GM12878 (cell line): Measurements from ENCODE around the gene PLOD2.

Source experiments
- ATF2 ChIP-seq: IDR thresholded peaks from 2 replicates; pipeline ENCODE4 v1.6.1; 2012; ENCODE audit warnings: low read length, inconsistent platforms
- CEBPZ ChIP-seq: fragments of 150-350 bp; IDR thresholded peaks from 2 replicates; pipeline ENCODE4 v1.6.1; 2016; ENCODE audit warnings: low read depth, low read length
- CTCF ChIP-seq, 3 experiments: IDR thresholded peaks in 2 of 3; conservative IDR thresholded peaks in 1 of 3; 2 replicates each; pipeline ENCODE4 v1.5.1; 2011; ENCODE audit warnings: low read depth in 3 of 3, low read length in 3 of 3, mild to moderate bottlenecking in 3 of 3, control low read depth in 2 of 3, moderate library complexity in 2 of 3, inconsistent platforms in 1 of 3, mixed read lengths in 1 of 3; ENCODE audit not compliant: control insufficient read depth in 2 of 3, insufficient read depth in 1 of 3; ENCODE audit errors: extremely low read depth in 1 of 3
- IRF3 ChIP-seq: fragments of 450-650 bp; IDR thresholded peaks from 2 replicates; pipeline ENCODE4 v1.6.1; 2014; ENCODE audit warnings: mild to moderate bottlenecking
- MAX ChIP-seq: IDR thresholded peaks from 2 replicates; pipeline ENCODE4 v1.6.1; 2012; ENCODE audit warnings: low read depth, low read length, improper control_type of control experiment
- MTA2 ChIP-seq: fragments of 450-650 bp; IDR thresholded peaks from 2 replicates; pipeline ENCODE4 v1.6.1; 2016; ENCODE audit warnings: low read depth, mild to moderate bottlenecking, moderate library complexity
- RCOR1 ChIP-seq: conservative IDR thresholded peaks from 2 replicates; pipeline ENCODE4 v1.6.1; 2012; ENCODE audit warnings: low read depth, low read length, improper control_type of control experiment
- REST ChIP-seq: IDR thresholded peaks from 2 replicates; pipeline ENCODE4 v1.6.1; 2012; ENCODE audit warnings: mild to moderate bottlenecking, low read depth, low read length

- no peak for TF ChIP-seq IRF3
- TF ChIP-seq REST, result no peak
- no peak for TF ChIP-seq MAX
- no peak for TF ChIP-seq CEBPZ
- TF ChIP-seq CTCF (IDR thresholded peaks at IDR 0.05 in 2 of 3, conservative IDR thresholded peaks at IDR 0.05 in 1 of 3; ENCODE audit: control insufficient read depth in 2 of 3, extremely low read depth in 1 of 3, insufficient read depth in 1 of 3, low read depth in 3 of 3, low read length in 3 of 3), result no peak
- no peak for TF ChIP-seq RCOR1
- no peak for TF ChIP-seq MTA2
- no peak for TF ChIP-seq ATF2
These were observed 11.6 kb upstream of the PLOD2 start for GRCh38 chr3:146172586-146172985.
